A549 treated with Hydrocortisone at 1 μM for 4 hours (cell line): ENCODE results near the gene AP2A1. TPM values are rescaled to one million over a fixed set of nuclear protein-coding genes. Genes with fewer than 3 reads are reported as not detected.

Source experiments
- total RNA-seq: library from RNA; stranded (reverse); fragments of 200-300 nt; extraction: Qiagen RNA extraction; gene quantifications from 5 replicates; pipeline ENCODE4 v1.2.3, GENCODE V29; 2022

Gene AP2A1
- 49.2 to 57.2 TPM (median 53.4 TPM) in 5 replicates for total RNA-seq

DNA sequence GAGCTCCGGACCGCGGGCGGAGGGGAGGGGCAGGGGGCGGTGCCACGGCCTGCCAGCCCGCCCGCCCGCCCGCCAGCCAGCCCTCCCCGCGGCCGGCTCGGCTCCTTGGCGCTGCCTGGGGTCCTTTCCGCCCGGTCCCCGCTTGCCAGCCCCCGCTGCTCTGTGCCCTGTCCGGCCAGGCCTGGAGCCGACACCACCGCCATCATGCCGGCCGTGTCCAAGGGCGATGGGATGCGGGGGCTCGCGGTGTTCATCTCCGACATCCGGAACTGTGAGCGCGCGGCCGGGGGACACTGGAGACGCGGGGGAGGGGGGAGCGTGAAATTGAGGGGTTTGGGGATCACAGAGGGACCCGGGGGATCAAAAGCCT is at the start of gene AP2A1:
AP2A1 (plus strand) TSS at position 72 of the 370 bp plus-strand sequence; CDS start at position 205, 133 bp downstream.

DNA sequence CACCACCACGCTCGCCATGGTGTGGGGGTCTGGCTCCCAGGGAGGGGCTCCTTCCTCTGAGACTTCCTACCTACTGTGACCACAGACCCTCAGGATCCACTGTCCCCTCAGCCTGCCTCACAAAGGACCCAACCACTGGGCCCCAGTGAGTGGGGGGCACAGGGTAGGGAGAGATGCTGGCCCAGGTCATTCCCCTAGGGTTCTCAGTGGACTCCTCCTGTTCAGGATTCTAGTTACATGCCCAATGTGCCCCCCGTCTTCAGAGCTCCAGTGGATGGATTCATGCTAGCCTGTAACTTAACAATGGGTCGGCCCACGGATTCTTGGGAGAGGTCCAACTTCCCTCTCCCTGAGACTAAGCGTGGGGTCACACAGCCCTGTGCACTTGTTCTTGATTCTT is 3.6 kb upstream of the AP2A1 start, which contains the start of gene TSKS:
TSKS (minus strand) TSS at position 77 of the 400 bp plus-strand sequence; CDS start at position 18, 59 bp downstream.

DNA sequence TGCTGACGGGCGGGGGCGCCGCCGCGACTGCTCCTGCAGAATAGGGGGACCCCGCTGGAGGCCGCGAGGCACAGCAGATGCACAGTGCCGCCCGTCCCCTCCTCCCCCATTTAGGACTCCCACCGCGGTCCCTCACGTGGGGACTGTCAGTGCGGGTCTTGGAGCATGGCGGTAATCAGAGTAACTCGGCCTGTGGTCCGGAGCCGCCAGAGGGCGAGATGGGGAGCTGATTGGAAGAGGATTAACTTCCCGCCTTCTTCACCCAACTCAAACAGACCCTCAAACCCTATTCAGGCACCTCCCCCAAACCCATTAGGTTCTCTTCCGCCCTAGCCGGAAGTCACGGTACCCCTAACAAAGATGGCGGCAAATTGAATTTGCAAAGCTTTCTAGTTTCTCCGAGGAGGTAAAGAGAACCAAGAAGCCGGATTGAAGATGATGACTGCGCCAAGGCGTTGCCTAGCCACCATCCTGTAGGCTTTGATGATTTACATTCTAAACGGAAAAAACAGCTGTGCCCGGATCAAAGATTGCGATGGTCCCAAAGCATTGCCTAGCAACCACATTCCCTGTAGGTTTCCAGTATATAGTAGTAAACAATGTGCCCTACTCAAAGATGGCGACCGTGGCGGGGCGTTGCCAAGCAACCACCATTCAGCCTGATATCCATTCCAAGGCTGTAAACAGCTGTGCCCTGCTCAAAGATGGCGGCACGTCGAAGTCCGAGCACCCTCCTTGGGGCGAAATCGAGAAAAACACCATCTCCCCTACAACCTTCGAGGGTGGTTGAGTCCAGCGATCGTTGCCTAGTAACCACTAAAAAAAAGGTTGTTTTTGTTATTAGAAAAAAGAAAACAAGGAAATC is 46.4 kb downstream of the AP2A1 start, which contains the start of gene FUZ:
FUZ (minus strand) TSS at position 296 of the 865 bp plus-strand sequence; CDS start at position 110, 186 bp downstream.

DNA sequence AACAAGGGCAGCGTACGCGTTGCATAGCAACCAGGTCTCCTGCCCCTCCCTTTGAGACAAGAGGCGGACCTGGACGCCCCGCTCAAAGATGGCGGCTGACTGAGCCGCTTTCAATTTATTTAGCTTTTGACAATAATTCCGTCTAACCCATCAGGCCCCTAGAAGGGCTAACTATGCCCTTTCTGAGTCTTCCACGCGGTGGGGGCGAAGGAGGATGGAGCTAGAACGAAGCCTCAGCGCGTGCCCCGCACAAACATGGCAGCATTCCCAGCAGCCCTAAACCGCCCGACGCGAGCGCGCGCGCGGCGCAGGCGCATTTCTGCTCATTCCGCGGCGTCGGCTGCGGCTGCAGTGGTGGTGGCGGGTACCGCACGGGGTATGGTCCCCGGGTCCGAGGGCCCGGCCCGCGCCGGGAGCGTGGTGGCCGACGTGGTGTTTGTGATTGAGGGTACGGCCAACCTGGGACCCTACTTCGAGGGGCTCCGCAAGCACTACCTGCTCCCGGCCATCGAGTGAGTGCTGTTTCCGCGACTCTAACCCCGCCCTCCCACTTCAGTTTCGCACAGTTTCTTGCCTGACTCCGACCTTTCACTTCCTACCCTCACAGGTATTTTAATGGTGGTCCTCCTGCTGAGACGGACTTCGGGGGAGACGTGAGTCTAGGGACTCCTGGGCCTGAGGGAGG is 51.3 kb downstream of the AP2A1 start, which contains the start of gene MED25:
MED25 (plus strand) TSS at position 326 of the 685 bp plus-strand sequence; CDS start at position 379, 53 bp downstream.

DNA sequence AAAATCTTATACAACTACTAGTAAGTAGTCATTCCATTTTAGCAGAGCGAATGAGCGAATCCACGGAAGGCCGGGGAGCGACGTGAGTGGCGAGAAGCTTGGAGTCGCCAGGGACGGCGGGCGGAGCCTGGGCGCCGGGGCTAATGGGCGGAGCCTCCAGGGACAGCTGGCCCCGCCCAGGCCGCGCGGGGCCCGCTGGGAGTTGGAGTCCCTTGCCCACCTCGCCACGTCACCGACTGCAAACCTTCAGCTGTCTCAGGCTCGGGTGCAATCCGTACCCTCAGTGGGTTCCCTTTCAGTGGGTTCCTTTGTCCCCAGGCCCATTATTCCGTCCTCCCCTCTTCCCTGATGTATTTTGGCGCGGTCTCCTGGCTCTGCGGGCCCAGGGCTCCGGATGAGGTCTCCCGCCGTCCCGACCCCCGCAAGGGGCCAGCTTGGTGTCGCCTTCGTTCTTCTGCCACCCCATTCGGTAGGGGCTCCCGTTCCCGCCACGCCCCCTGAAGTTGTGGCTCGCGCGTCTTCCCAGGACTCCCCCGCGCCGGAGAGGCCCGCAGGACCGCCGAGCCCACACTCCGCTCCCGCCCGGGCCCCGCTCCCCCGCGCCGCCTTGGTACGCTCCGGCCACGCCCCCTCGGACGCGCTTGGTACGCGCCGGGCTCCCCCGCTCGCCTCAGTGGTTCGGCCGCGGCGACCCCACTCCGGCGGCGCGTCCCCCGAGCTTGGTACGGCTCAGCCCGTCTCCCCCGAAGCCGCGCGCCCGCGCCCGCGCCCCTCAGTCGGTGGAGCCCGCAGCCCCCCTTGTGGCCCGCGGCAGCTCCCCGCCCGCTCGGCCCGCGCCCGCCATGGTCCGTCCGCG is 83.9 kb downstream of the AP2A1 start, which contains the start of gene PTOV1:
PTOV1 (plus strand) TSS at position 673 of the 856 bp plus-strand sequence.

Other genes with a start within 250 kb of the AP2A1 start
- gene RCN3, start 239.0 kb upstream of the AP2A1 start, total RNA-seq = 1.5 to 2.9 TPM (median 2.2 TPM) in 5 replicates
- gene NOSIP, start 186.4 kb upstream of the AP2A1 start, total RNA-seq = 88.4 to 106 TPM (median 103 TPM) in 5 replicates
- 0.78 to 1.3 TPM (median 0.84 TPM) in 5 replicates for gene PRRG2, start 185.7 kb upstream of the AP2A1 start, total RNA-seq
- gene PRR12, start 175.8 kb upstream of the AP2A1 start, total RNA-seq = 30.3 to 35.7 TPM (median 34.3 TPM) in 5 replicates
- 103 to 162 TPM (median 151 TPM) in 5 replicates for gene RRAS, start 126.9 kb upstream of the AP2A1 start, total RNA-seq
- 55.7 to 70.6 TPM (median 65.0 TPM) in 5 replicates for gene SCAF1, start 124.8 kb upstream of the AP2A1 start, total RNA-seq
- gene IRF3, start 101.1 kb upstream of the AP2A1 start, total RNA-seq = 91.9 to 104 TPM (median 99.5 TPM) in 5 replicates
- gene BCL2L12, start 101.1 kb upstream of the AP2A1 start, total RNA-seq = 52.0 to 76.1 TPM (median 68.7 TPM) in 5 replicates
- gene PRMT1, start 89.7 kb upstream of the AP2A1 start, total RNA-seq = 402 to 427 TPM (median 409 TPM) in 5 replicates
- gene ADM5, start 77.4 kb upstream of the AP2A1 start, total RNA-seq = 3.1 to 6.1 TPM (median 5.4 TPM) in 5 replicates
- 10.9 to 14.1 TPM (median 11.8 TPM) in 5 replicates for gene CPT1C, start 75.9 kb upstream of the AP2A1 start, total RNA-seq
- not detected in 5 replicates for gene TSKS, start 3.7 kb upstream of the AP2A1 start, total RNA-seq
- 14.2 to 15.0 TPM (median 14.4 TPM) in 5 replicates for gene FUZ, start 46.3 kb downstream of the AP2A1 start, total RNA-seq
- gene MED25, start 51.3 kb downstream of the AP2A1 start, total RNA-seq = 52.5 to 69.5 TPM (median 64.5 TPM) in 5 replicates
- 109 to 153 TPM (median 147 TPM) in 5 replicates for gene PTOV1, start 84.2 kb downstream of the AP2A1 start, total RNA-seq
- 43.3 to 55.7 TPM (median 46.1 TPM) in 5 replicates for gene PNKP, start 100.6 kb downstream of the AP2A1 start, total RNA-seq
- 69.0 to 114 TPM (median 102 TPM) in 5 replicates for gene AKT1S1, start 110.4 kb downstream of the AP2A1 start, total RNA-seq
- 20.8 to 22.0 TPM (median 21.7 TPM) in 5 replicates for gene TBC1D17, start 110.7 kb downstream of the AP2A1 start, total RNA-seq
- 0.58 to 1.0 TPM (median 0.66 TPM) in 5 replicates for gene IL4I1, start 129.9 kb downstream of the AP2A1 start, total RNA-seq
- gene ATF5, start 162.2 kb downstream of the AP2A1 start, total RNA-seq = 46.1 to 53.6 TPM (median 48.0 TPM) in 5 replicates
- gene NUP62, start 162.5 kb downstream of the AP2A1 start, total RNA-seq = 83.4 to 88.1 TPM (median 83.9 TPM) in 5 replicates
- 0.07 to 0.13 TPM (median 0.07 TPM) in 5 replicates for gene SIGLEC11, start 194.2 kb downstream of the AP2A1 start, total RNA-seq